ENCODE measurements around the gene CILP. TPM values are rescaled to one million over a fixed set of nuclear protein-coding genes. Genes with fewer than 3 reads are reported as not detected.
"Not testable (repeated sequence)": the region's sequence is repeated elsewhere in the genome, so short reads cannot be mapped to it uniquely, and the experiment has no call there.

The CILP gene
- total RNA-seq, 1 experiment from 2014 or later = not detected

DNA sequence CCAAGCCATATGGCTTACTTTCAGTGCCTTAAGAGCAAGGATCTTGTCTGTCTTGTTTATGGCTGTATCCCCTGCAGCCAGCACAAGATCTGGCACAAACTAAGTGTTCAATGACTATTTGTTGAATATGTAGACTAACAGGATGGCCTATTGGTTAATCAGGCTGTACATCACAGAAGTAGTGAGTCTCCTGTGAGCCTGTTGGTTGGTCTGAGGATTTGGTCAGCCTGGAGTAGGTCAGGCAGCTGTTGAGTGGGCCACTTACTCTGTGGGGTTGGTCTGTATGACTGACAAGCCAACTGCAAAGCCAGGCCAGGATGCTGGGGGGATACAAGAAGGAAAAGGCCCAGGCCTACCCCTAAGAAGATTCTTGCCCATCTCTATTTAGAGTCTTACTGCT is 33.4 kb upstream of the CILP start (continued):
- TF ChIP-seq ZNF671 (CRISPR knock-in tag; IDR thresholded peaks at IDR 0.05) = no peak

GRCh38 chr15:65236443-65236842 is 25.2 kb upstream of the CILP start:
- ATAC-seq; H3K36me3 Mint-ChIP-seq; H3K9me3 Mint-ChIP-seq; H3K4me1 Mint-ChIP-seq; H3K4me3 Mint-ChIP-seq; DNase-seq (ENCODE audit: low spot score); H3K27ac Mint-ChIP-seq; H3K27me3 Mint-ChIP-seq (ENCODE audit: low read depth); POLR2A ChIA-PET: not testable (repeated sequence)
- CTCF ChIA-PET = interaction anchor here (1.2 to 1.6 kb wide), 3 partner anchors 34 to 50 kb away, joined by 3 to 4 read pairs (median 3); partner anchors contain the start of gene PARP16

GRCh38 chr15:65233696-65234095 is 22.4 kb upstream of the CILP start:
- TF ChIP-seq ATF1 (CRISPR knock-in tag; IDR thresholded peaks at IDR 0.05) (no peak), KAT7 (CRISPR knock-in tag; IDR thresholded peaks at IDR 0.05; ENCODE audit: borderline replicate concordance) (no peak), HMGXB4 (CRISPR knock-in tag; IDR thresholded peaks at IDR 0.05) (no peak), PRRX2 (CRISPR knock-in tag; IDR thresholded peaks at IDR 0.05) (no peak)
- POLR2A ChIA-PET = no interaction called here
- Mint-ChIP-seq H3K36me3 (no peaks in the 10 kb centered on the region), H3K27ac (no peak overlapping the region), H3K4me1 (no peaks in the 10 kb centered on the region), H3K4me3 (no peak overlapping the region), H3K27me3 (ENCODE audit: low read depth) (no peaks in the 10 kb centered on the region), H3K9me3 (no peaks in the 10 kb centered on the region)
- ATAC-seq (no peak), DNase-seq (ENCODE audit: low spot score) (no peak)
- CTCF ChIA-PET = interaction anchor here (1.4 to 1.6 kb wide), 3 partner anchors 22 to 132 kb away, joined by 5 to 7 read pairs (median 6); no protein-coding TSS in a partner anchor

DNA sequence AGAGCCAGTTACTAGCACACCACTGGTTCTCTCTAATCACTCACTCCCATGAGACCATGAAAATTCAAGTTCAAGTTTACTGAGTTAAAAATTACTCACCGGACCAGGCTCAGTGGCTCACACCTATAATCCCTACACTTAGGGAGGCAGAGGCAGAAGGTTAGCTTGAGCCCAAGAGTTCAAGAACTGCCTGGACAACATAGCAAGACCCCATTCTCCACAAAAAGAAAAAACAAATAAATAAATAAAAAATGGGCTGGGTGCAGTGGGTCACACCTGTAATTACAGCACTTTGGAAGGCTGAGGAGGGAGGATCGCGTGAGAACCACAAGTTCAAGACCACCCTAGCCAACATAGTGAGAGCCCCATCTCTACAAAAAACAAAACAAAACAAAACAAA is 21.2 kb upstream of the CILP start:
- H3K9me3 Mint-ChIP-seq = no peaks in the 10 kb centered on the region
- CTCF ChIA-PET = no interaction called here
- no peak overlapping the region for H3K27ac Mint-ChIP-seq
- TF ChIP-seq ZNF416 (CRISPR knock-in tag; IDR thresholded peaks at IDR 0.05) (no peak), GRHL2 (CRISPR knock-in tag; IDR thresholded peaks at IDR 0.05; ENCODE audit: insufficient replicate concordance, severe bottlenecking) (no peak), ESRRA (CRISPR knock-in tag; IDR thresholded peaks at IDR 0.05; ENCODE audit: borderline replicate concordance) (no peak), ZNF532 (CRISPR knock-in tag; IDR thresholded peaks at IDR 0.05; ENCODE audit: borderline replicate concordance) (no peak), HMGXB4 (CRISPR knock-in tag; IDR thresholded peaks at IDR 0.05) (no peak), SOX15 (CRISPR knock-in tag; IDR thresholded peaks at IDR 0.05) (no peak), NFYB (CRISPR knock-in tag; conservative IDR thresholded peaks at IDR 0.05; ENCODE audit: low read depth) (no peak), CBFB (CRISPR knock-in tag; IDR thresholded peaks at IDR 0.05; ENCODE audit: low read depth) (no peak), ATF1 (CRISPR knock-in tag; IDR thresholded peaks at IDR 0.05) (no peak), ZNF396 (CRISPR knock-in tag; IDR thresholded peaks at IDR 0.05; ENCODE audit: borderline replicate concordance) (no peak), MXD4 (CRISPR knock-in tag; IDR thresholded peaks at IDR 0.05; ENCODE audit: borderline replicate concordance) (no peak), JAZF1 (CRISPR knock-in tag; IDR thresholded peaks at IDR 0.05) (no peak), NR2C2 (CRISPR knock-in tag; IDR thresholded peaks at IDR 0.05) (no peak), NFE2L1 (CRISPR knock-in tag; IDR thresholded peaks at IDR 0.05) (no peak), GTF2I (CRISPR knock-in tag; conservative IDR thresholded peaks at IDR 0.05) (no peak), MAX (CRISPR knock-in tag; IDR thresholded peaks at IDR 0.05) (no peak)
- TF ChIP-seq, protein P1, sequence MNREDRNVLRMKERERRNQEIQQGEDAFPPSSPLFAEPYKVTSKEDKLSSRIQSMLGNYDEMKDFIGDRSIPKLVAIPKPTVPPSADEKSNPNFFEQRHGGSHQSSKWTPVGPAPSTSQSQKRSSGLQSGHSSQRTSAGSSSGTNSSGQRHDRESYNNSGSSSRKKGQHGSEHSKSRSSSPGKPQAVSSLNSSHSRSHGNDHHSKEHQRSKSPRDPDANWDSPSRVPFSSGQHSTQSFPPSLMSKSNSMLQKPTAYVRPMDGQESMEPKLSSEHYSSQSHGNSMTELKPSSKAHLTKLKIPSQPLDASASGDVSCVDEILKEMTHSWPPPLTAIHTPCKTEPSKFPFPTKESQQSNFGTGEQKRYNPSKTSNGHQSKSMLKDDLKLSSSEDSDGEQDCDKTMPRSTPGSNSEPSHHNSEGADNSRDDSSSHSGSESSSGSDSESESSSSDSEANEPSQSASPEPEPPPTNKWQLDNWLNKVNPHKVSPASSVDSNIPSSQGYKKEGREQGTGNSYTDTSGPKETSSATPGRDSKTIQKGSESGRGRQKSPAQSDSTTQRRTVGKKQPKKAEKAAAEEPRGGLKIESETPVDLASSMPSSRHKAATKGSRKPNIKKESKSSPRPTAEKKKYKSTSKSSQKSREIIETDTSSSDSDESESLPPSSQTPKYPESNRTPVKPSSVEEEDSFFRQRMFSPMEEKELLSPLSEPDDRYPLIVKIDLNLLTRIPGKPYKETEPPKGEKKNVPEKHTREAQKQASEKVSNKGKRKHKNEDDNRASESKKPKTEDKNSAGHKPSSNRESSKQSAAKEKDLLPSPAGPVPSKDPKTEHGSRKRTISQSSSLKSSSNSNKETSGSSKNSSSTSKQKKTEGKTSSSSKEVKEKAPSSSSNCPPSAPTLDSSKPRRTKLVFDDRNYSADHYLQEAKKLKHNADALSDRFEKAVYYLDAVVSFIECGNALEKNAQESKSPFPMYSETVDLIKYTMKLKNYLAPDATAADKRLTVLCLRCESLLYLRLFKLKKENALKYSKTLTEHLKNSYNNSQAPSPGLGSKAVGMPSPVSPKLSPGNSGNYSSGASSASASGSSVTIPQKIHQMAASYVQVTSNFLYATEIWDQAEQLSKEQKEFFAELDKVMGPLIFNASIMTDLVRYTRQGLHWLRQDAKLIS (CRISPR knock-in tag; IDR thresholded peaks at IDR 0.05; ENCODE audit: borderline replicate concordance) = no peak

More for the DNA sequence above, 21.2 kb upstream of the CILP start:
- POLR2A ChIA-PET = no interaction called here
- H3K27me3 Mint-ChIP-seq (ENCODE audit: low read depth) = no peaks in the 10 kb centered on the region
- H3K4me1 Mint-ChIP-seq = no peaks in the 10 kb centered on the region
- ATAC-seq (no peak), DNase-seq (ENCODE audit: low spot score) (no peak)
- H3K36me3 Mint-ChIP-seq = no peaks in the 10 kb centered on the region
- no peak overlapping the region for H3K4me3 Mint-ChIP-seq

Measured in WTC11 (cell line).